GM11168 (cell line): ENCODE results near the gene FRRS1L.

Experiments
- in situ Hi-C: fragments of 300-500 bp; cut with MboI; formaldehyde crosslinking; loops from one replicate; pipeline ENCODE4 v1.12.0; 2022; ENCODE audit warnings: low sequenced_read_pairs; ENCODE audit not compliant: unreplicated experiment

The FRRS1L gene

GRCh38 chr9:109166771-109167601, at the start of gene FRRS1L:
Gene FRRS1L, minus strand, starts transcription at chr9:109167249. Its CDS starts 111 bp downstream, at chr9:109167138.
- in situ Hi-C loops = no loop called here

GRCh38 chr9:109214414-109214813, 47.4 kb upstream of the FRRS1L start:
- in situ Hi-C loops = no loop called here

- in situ Hi-C loops = no loop called here
Measured at GRCh38 chr9:109213285-109214121, 46.5 kb upstream of the FRRS1L start.

GRCh38 chr9:109212768-109213167, 45.7 kb upstream of the FRRS1L start:
- in situ Hi-C loops = no loop called here

GRCh38 chr9:109206670-109207069, 39.6 kb upstream of the FRRS1L start:
- in situ Hi-C loops = no loop called here

GRCh38 chr9:109205526-109205925, 38.5 kb upstream of the FRRS1L start:
- in situ Hi-C loops = no loop called here

- in situ Hi-C loops = no loop called here
Measured at GRCh38 chr9:109203761-109204360, 36.8 kb upstream of the FRRS1L start.

GRCh38 chr9:109199676-109200075, 32.6 kb upstream of the FRRS1L start:
- in situ Hi-C loops = no loop called here

- in situ Hi-C loops = no loop called here
Measured at GRCh38 chr9:109198736-109199382, 31.8 kb upstream of the FRRS1L start.

- in situ Hi-C loops = no loop called here
Measured at GRCh38 chr9:109193974-109194556, 27.0 kb upstream of the FRRS1L start.

- in situ Hi-C loops = no loop called here
Measured at GRCh38 chr9:109192732-109193361, 25.8 kb upstream of the FRRS1L start.

- in situ Hi-C loops = no loop called here
Measured at GRCh38 chr9:109191746-109192145, 24.7 kb upstream of the FRRS1L start.

- in situ Hi-C loops = no loop called here
Measured at GRCh38 chr9:109190151-109190550, 23.1 kb upstream of the FRRS1L start.

- in situ Hi-C loops = no loop called here
Measured at GRCh38 chr9:109186857-109187520, 19.9 kb upstream of the FRRS1L start.

- in situ Hi-C loops = no loop called here
Measured at GRCh38 chr9:109182940-109183798, 16.1 kb upstream of the FRRS1L start.

- in situ Hi-C loops = no loop called here
Measured at GRCh38 chr9:109182550-109182939, 15.5 kb upstream of the FRRS1L start.

- in situ Hi-C loops = no loop called here
Measured at GRCh38 chr9:109181284-109181683, 14.2 kb upstream of the FRRS1L start.
